Colonic mucosa (tissue), 4 donors: ENCODE data around the gene PBX1. TPM values are rescaled to one million over a fixed set of nuclear protein-coding genes. Genes with fewer than 3 reads are reported as not detected.

ENCODE experiments used
- DNase-seq: peaks from one replicate; pipeline ENCODE4 v3.0.0-alpha.2; 2020
- H3K27ac ChIP-seq: fragments of 200-600 bp; one replicate; pipeline ENCODE4 v1.8.0; 2021
- H3K27me3 ChIP-seq: fragments of 200-600 bp; one replicate; pipeline ENCODE4 v1.8.0; 2021
- H3K36me3 ChIP-seq: fragments of 200-600 bp; one replicate; pipeline ENCODE4 v1.8.0; 2021
- H3K4me1 ChIP-seq: fragments of 200-600 bp; one replicate; pipeline ENCODE4 v1.8.0; 2021; ENCODE audit warnings: mild to moderate bottlenecking
- H3K4me3 ChIP-seq: fragments of 200-600 bp; one replicate; pipeline ENCODE4 v1.8.0; 2021
- H3K9ac ChIP-seq, 2 donors: one replicate each; pipeline ENCODE4 v1.7.0; 2013; ENCODE audit warnings: control low read depth in 2 of 2, low read depth in 2 of 2, low read length in 2 of 2
- H3K9me3 ChIP-seq: fragments of 200-600 bp; one replicate; pipeline ENCODE4 v1.8.0; 2021
- intact Hi-C: fragments of 100-400 bp; cut with DNase I; formaldehyde crosslinking; loops from one replicate; pipeline ENCODE4 v1.14.1; 2022
- total RNA-seq, 2 donors: library from RNA; stranded (reverse); fragmentation: NEBNext Ultra II Directional in 1 of 2; extraction: Animal tissue kit (Norgen Biotek cat#: 25700) in 1 of 2; gene quantifications; one replicate each; pipeline ENCODE4 v1.2.1, GENCODE V29; 2021
- TF ChIP-seq, protein P1 (sequence below): fragments of 200-600 bp; IDR thresholded peaks from one replicate; pipeline ENCODE4 v1.8.0; 2022; ENCODE audit warnings: antibody characterized with exemption, mild to moderate bottlenecking
- donor health status: healthy.
- donor health status: DM: no; HTN: no; CAD: no.
- donor health status: DM: no; HTN: no; CAD: no.

Gene PBX1
- total RNA-seq, 2 donors from 2014 or later = 27.2 to 53.7 TPM

DNA sequence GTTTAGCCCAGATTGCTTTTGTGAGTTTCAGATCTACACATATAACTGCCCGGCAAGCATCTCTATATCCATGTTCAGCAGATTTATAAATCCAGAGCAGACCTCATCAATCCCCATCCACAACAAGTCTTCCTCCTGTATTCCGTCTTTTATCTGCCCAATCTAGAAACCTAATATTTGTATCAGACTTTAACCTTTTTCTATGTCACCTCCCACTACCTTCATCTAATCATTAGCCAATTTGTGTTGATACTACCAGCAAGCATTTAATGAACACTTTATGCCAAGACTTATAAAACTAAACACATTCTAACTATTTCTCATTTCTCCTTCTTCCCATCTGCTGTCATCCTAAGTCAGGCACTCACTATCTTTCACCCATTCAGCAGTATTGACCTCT, 135.5 kb downstream of the PBX1 start:
- H3K4me1 ChIP-seq = no peaks in the 10 kb centered on the region
- no peak overlapping the region for H3K4me3 ChIP-seq
- TF ChIP-seq, protein P1, sequence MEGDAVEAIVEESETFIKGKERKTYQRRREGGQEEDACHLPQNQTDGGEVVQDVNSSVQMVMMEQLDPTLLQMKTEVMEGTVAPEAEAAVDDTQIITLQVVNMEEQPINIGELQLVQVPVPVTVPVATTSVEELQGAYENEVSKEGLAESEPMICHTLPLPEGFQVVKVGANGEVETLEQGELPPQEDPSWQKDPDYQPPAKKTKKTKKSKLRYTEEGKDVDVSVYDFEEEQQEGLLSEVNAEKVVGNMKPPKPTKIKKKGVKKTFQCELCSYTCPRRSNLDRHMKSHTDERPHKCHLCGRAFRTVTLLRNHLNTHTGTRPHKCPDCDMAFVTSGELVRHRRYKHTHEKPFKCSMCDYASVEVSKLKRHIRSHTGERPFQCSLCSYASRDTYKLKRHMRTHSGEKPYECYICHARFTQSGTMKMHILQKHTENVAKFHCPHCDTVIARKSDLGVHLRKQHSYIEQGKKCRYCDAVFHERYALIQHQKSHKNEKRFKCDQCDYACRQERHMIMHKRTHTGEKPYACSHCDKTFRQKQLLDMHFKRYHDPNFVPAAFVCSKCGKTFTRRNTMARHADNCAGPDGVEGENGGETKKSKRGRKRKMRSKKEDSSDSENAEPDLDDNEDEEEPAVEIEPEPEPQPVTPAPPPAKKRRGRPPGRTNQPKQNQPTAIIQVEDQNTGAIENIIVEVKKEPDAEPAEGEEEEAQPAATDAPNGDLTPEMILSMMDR = no peak
- no peaks in the 10 kb centered on the region for H3K9me3 ChIP-seq
- no peak for DNase-seq
- intact Hi-C loops = no loop called here
- no peaks in the 10 kb centered on the region for H3K36me3 ChIP-seq
- H3K9ac ChIP-seq = no peak overlapping the region
- H3K27ac ChIP-seq = no peak overlapping the region
- no peaks in the 10 kb centered on the region for H3K27me3 ChIP-seq

DNA sequence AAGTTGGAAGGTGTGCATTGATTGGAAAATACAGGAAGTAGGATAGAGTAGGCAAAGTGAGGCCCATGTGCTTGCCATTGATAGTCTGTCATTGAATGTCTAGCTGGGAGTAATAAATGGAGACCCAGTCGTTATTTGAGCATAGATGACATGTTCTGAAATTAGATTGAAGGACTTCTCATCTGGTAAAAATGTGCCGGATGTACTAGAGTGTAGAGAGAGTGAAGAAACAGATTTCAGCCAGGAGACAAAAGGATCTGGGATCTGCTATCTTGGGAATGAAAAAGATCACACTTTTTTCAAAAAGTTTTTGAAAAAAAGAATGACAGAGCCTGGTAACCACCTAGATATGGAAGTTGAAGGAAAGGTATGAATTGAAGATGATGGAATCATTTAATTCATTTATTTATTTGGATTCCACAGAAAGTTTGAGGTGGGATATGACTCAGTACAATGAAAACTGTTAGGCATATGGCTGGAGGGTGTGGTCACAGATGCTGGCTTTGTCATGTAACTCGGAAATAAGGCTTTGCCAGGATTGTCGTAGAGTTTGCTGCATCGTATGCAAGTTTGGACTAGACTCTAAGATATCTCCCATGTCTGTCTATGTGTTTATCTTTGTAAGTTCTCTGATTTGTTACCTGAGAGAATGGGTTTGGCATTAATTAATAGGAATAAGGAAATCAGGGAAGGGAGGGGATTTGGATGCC, 137.1 kb downstream of the PBX1 start:
- intact Hi-C loops = no loop called here
- Histone ChIP-seq H3K9me3 (no peaks in the 10 kb centered on the region), H3K9ac (no peak overlapping the region), H3K4me3 (no peak overlapping the region), H3K4me1 (no peaks in the 10 kb centered on the region), H3K27me3 (no peaks in the 10 kb centered on the region), H3K27ac (no peak overlapping the region), H3K36me3 (no peaks in the 10 kb centered on the region)
- TF ChIP-seq, protein P1 = no peak
- DNase-seq = no peak

- Histone ChIP-seq H3K9me3 (no peaks in the 10 kb centered on the region), H3K9ac (no peak overlapping the region), H3K27ac (peak overlapping the region; percentile 19), H3K27me3 (no peaks in the 10 kb centered on the region), H3K4me1 (peaks cover under 1% of the 10 kb centered on the region), H3K4me3 (no peak overlapping the region), H3K36me3 (no peaks in the 10 kb centered on the region)
- intact Hi-C loops = no loop called here
- no peak for DNase-seq
- TF ChIP-seq, protein P1 = no peak
Observed at GRCh38 chr1:164699815-164700491, 141.0 kb downstream of the PBX1 start.

GRCh38 chr1:164700683-164701082, 141.7 kb downstream of the PBX1 start:
- Histone ChIP-seq H3K27me3 (no peaks in the 10 kb centered on the region), H3K4me3 (no peak overlapping the region), H3K9ac (no peak overlapping the region), H3K27ac (no peak overlapping the region), H3K4me1 (peaks cover 5% of the 10 kb centered on the region), H3K9me3 (no peaks in the 10 kb centered on the region), H3K36me3 (no peaks in the 10 kb centered on the region)
- no peak for DNase-seq
- intact Hi-C loops = no loop called here
- TF ChIP-seq, protein P1 = no peak

DNA sequence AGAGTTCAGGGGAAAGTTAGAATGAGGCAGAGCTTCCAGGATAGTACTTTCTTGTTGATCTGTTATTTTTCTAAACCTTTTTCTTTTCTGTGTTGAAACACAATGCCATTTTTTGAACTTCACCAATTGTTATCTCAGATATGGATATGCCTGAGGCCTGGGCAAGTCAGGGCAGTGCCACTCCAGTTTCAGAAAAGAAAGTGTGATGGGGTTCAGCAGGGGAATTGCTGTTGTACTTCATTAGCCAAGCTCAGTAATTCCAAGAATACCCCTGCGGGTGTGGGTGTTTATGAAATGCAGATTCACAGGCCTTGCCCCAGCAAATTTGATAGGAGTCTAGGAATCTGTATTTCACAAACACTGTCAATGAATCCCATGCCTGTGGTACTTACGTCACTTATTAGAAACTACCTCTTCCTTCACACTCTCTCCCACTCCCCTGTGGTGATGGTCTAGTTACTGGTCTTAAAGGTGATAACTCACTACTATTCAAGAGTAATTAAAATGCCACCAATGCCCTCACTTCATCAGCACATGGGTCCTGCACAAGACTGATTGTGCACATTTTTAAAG, 142.3 kb downstream of the PBX1 start:
- TF ChIP-seq, protein P1 = no peak
- H3K27me3 ChIP-seq = no peaks in the 10 kb centered on the region
- H3K36me3 ChIP-seq = no peaks in the 10 kb centered on the region
- peaks cover 11% of the 10 kb centered on the region for H3K4me1 ChIP-seq
- H3K27ac ChIP-seq = no peak overlapping the region
- H3K4me3 ChIP-seq = no peak overlapping the region
- H3K9ac ChIP-seq = no peak overlapping the region
- DNase-seq = no peak
- intact Hi-C loops = no loop called here
- no peaks in the 10 kb centered on the region for H3K9me3 ChIP-seq
